ENCODE results near the gene TEX14. TPM values are rescaled to one million over a fixed set of nuclear protein-coding genes. Genes with fewer than 3 reads are reported as not detected.

The TEX14 gene
- total and polyA plus RNA-seq, 10 of the 15 experiments (the other 5 are each of a cell fraction or from before 2014, with no cell fraction given): 0.15 to 1.3 (median 0.66) TPM

DNA sequence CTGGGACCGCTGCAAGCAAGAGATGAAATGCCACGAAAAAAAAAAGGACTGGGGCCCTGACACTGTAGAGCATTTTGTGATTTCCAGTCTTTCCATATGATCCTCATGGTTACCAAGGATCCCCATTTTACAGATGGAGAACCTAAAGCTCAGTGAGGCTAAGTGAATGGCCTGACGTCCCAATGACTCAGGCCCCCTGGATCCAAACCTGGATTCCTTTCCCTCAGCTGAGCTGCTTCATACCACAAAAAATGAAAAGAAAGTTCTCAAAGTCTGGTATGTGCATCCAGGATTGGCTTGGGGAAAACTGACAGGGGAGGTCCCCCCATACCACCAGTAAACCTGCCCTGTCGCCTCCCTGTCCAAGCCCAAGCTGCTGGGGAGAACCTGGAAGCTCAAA is 80.5 kb downstream of the TEX14 start (continued):
- TF ChIP-seq YBX1 (IDR thresholded peaks at IDR 0.05): no peak
- TF ChIP-seq NRF1 (conservative IDR thresholded peaks at IDR 0.05; ENCODE audit: low read depth, low read length): no peak
- TF ChIP-seq, protein P1, sequence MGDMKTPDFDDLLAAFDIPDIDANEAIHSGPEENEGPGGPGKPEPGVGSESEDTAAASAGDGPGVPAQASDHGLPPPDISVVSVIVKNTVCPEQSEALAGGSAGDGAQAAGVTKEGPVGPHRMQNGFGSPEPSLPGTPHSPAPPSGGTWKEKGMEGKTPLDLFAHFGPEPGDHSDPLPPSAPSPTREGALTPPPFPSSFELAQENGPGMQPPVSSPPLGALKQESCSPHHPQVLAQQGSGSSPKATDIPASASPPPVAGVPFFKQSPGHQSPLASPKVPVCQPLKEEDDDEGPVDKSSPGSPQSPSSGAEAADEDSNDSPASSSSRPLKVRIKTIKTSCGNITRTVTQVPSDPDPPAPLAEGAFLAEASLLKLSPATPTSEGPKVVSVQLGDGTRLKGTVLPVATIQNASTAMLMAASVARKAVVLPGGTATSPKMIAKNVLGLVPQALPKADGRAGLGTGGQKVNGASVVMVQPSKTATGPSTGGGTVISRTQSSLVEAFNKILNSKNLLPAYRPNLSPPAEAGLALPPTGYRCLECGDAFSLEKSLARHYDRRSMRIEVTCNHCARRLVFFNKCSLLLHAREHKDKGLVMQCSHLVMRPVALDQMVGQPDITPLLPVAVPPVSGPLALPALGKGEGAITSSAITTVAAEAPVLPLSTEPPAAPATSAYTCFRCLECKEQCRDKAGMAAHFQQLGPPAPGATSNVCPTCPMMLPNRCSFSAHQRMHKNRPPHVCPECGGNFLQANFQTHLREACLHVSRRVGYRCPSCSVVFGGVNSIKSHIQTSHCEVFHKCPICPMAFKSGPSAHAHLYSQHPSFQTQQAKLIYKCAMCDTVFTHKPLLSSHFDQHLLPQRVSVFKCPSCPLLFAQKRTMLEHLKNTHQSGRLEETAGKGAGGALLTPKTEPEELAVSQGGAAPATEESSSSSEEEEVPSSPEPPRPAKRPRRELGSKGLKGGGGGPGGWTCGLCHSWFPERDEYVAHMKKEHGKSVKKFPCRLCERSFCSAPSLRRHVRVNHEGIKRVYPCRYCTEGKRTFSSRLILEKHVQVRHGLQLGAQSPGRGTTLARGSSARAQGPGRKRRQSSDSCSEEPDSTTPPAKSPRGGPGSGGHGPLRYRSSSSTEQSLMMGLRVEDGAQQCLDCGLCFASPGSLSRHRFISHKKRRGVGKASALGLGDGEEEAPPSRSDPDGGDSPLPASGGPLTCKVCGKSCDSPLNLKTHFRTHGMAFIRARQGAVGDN (IDR thresholded peaks at IDR 0.05): no peak
- no peak for TF ChIP-seq EP300 (IDR thresholded peaks at IDR 0.05; ENCODE audit: borderline replicate concordance in 1 of 2, control insufficient read depth in 1 of 2, low read depth in 2 of 2, low read length in 2 of 2)
- TF ChIP-seq EED (IDR thresholded peaks at IDR 0.05; ENCODE audit: low read depth): no peak
- no peak for TF ChIP-seq FOXM1 (IDR thresholded peaks at IDR 0.05; ENCODE audit: low read depth, low read length)
- TF ChIP-seq, protein P2, sequence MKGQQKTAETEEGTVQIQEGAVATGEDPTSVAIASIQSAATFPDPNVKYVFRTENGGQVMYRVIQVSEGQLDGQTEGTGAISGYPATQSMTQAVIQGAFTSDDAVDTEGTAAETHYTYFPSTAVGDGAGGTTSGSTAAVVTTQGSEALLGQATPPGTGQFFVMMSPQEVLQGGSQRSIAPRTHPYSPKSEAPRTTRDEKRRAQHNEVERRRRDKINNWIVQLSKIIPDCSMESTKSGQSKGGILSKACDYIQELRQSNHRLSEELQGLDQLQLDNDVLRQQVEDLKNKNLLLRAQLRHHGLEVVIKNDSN (IDR thresholded peaks at IDR 0.05; ENCODE audit: borderline replicate concordance, extremely low read length, insufficient read depth, low read depth, low read length): no peak
- TF ChIP-seq, protein P3, sequence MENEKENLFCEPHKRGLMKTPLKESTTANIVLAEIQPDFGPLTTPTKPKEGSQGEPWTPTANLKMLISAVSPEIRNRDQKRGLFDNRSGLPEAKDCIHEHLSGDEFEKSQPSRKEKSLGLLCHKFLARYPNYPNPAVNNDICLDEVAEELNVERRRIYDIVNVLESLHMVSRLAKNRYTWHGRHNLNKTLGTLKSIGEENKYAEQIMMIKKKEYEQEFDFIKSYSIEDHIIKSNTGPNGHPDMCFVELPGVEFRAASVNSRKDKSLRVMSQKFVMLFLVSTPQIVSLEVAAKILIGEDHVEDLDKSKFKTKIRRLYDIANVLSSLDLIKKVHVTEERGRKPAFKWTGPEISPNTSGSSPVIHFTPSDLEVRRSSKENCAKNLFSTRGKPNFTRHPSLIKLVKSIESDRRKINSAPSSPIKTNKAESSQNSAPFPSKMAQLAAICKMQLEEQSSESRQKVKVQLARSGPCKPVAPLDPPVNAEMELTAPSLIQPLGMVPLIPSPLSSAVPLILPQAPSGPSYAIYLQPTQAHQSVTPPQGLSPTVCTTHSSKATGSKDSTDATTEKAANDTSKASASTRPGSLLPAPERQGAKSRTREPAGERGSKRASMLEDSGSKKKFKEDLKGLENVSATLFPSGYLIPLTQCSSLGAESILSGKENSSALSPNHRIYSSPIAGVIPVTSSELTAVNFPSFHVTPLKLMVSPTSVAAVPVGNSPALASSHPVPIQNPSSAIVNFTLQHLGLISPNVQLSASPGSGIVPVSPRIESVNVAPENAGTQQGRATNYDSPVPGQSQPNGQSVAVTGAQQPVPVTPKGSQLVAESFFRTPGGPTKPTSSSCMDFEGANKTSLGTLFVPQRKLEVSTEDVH (IDR thresholded peaks at IDR 0.05; ENCODE audit: low read depth, partially characterized antibody): no peak
- TF ChIP-seq, protein P4, sequence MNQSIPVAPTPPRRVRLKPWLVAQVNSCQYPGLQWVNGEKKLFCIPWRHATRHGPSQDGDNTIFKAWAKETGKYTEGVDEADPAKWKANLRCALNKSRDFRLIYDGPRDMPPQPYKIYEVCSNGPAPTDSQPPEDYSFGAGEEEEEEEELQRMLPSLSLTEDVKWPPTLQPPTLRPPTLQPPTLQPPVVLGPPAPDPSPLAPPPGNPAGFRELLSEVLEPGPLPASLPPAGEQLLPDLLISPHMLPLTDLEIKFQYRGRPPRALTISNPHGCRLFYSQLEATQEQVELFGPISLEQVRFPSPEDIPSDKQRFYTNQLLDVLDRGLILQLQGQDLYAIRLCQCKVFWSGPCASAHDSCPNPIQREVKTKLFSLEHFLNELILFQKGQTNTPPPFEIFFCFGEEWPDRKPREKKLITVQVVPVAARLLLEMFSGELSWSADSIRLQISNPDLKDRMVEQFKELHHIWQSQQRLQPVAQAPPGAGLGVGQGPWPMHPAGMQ (IDR thresholded peaks at IDR 0.05; ENCODE audit: borderline replicate concordance): no peak
- no peak for TF ChIP-seq CREB1 (IDR thresholded peaks at IDR 0.05; ENCODE audit: low read depth)
- no peak for TF ChIP-seq LARP7 (IDR thresholded peaks at IDR 0.05)
- no peak for TF ChIP-seq SIX5 (IDR thresholded peaks at IDR 0.05; ENCODE audit: low read depth, low read length, severe bottlenecking)

Data from GM12878 (cell line).